HFF-Myc (cell line): ENCODE results near the gene KYAT1.
A peak's percentile ranks its signal among the peaks of the same experiment; 100 is the strongest.

Source experiments
- DNase-seq: peaks from one replicate; pipeline ENCODE4 v3.0.0-alpha.2; 2011; ENCODE audit warnings: low read depth; ENCODE audit errors: extremely low read depth
- H3K4me3 ChIP-seq: replicated peaks from 2 replicates; pipeline ENCODE4 v1.5.1; 2011; ENCODE audit warnings: low read depth, mild to moderate bottlenecking, control low read depth, low read length
- CTCF ChIP-seq: IDR thresholded peaks from 2 replicates; pipeline ENCODE4 v1.5.1; 2012; ENCODE audit warnings: mild to moderate bottlenecking, low read depth, low read length, control low read depth; ENCODE audit errors: missing control alignments

KYAT1 gene

DNA sequence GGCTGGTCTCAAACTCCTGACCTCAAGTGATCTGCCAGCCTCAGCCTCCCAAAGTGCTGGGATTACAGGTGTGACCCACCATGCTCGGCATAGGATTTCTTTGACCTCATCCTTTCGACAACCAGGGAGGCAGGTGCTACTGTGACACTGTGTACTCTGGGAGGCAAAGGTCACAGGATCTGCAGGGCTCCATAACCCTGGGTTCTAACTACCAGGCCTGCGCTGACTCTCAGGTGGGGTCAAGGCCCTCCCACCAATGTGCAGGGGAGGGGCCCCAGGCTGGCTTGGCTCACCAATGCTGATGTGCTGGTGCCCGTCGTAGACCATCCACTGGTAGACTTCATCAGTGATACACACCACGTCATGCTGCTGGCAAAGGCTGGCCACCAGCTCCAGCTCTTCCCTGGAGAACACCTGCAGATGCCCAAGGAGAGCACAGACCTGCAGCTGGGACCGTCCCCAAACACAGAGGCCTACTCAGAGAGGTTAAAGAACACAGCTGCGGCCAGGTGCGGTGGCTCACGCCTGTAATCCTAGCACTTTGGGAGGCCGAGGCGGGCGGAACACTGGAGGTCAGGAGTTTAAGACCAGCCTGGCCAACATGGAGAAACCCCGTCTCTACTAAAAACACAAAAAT, 45.1 kb downstream of the KYAT1 start:
- no peak overlapping the region for H3K4me3 ChIP-seq
- no peak for TF ChIP-seq CTCF
- no peak for DNase-seq

GRCh38 chr9:128835246-128836210, 46.2 kb downstream of the KYAT1 start:
- no peak for TF ChIP-seq CTCF
- DNase-seq = no peak
- no peak overlapping the region for H3K4me3 ChIP-seq

DNA sequence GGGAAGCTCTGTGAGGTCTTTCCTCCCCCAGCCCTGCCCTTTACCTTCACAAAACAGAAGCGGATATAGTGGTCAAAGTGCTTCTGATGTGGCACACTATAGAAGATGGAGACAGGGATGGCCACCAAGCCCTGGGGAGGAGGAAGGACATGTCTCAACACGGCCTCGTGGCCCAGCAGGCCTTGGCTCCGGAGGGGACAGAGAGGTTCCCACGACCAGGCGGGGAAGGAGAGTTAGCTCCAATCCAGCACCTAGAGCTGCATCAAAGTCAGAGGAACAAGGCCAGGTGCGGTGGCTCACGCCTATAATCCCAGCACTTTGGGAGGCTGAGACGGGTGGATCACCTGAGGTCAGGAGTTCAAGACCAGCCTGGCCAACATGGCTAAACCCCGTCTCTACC, 48.1 kb downstream of the KYAT1 start:
- DNase-seq = no peak
- H3K4me3 ChIP-seq = no peak overlapping the region
- no peak for TF ChIP-seq CTCF

DNA sequence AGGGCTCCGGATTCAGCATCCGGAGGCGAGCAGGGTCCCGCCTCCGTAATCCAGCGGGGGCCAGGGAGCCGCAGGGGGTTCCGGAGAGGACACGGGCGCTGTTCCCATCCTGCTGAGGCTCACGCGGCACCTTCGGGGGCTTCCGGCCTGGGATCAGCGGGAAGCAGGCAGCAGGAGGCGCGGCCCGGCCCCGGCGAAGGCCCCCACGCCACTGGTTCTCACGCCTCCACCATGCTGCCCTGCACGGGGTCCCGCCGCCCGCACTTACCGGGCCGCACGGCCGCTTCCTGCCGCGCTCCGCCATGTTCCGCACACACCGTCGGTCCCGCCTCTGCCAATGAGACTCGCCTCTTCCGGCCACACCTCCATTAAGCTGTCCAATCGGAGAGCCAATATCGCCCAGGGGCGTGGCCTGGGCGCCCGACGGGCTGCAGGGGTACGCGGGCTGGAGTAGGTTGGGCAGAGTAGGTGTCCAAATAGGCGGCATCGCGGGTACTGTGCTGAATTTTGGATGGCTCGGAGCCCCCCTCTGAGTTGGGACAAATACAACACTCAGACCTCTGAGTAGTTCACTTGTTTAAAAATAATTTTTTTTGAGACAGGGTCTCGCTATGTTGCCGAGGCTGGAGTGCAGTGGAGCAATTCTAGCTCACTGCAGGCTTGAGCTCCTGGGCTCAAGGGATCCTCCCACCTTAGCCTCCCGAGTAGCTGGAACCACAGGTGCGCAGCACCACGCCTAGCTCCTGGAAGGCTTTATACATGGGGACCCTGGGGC, 52.1 kb downstream of the KYAT1 start, which contains the start of gene SPOUT1:
Gene SPOUT1, minus strand, starts transcription at position 318 of the 775 bp plus-strand sequence. Its CDS starts 14 bp downstream, at position 304.
- peak; percentile 59 for DNase-seq
- H3K4me3 ChIP-seq = peak within 1 kb of the TSS; percentile 96
- no peak for TF ChIP-seq CTCF

GRCh38 chr9:128828719-128829452, 52.9 kb downstream of the KYAT1 start:
- peak overlapping the region; percentile 96 for H3K4me3 ChIP-seq
- no peak for DNase-seq
- TF ChIP-seq CTCF = no peak

DNA sequence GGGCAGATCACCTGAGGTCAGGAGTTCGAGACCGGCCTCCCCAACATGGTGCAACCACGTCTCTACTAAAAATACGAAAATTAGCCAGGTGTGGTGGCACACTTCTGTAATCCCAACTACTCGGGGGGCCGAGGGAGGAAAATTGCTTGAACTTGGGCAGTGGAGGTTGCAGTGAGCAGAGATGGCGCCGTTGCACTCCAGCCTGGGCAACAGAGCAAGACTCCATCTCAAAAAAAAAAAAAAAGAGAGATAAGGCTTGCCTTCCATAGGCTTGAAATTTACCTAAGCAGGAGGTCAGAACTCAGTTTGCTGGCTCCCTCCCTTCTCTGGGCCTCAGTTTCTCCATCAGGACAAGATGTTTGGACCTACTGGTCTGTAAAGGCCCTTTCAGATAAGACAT, 53.5 kb downstream of the KYAT1 start:
- no peak for TF ChIP-seq CTCF
- peak overlapping the region; percentile 96 for H3K4me3 ChIP-seq
- no peak for DNase-seq
